Measurements from ENCODE around the gene USP27X. TPM values are rescaled to one million over a fixed set of nuclear protein-coding genes. Genes with fewer than 3 reads are reported as not detected.

Gene USP27X
- total RNA-seq, 2 donors from 2014 or later, result 1.3 to 2.2 TPM

DNA sequence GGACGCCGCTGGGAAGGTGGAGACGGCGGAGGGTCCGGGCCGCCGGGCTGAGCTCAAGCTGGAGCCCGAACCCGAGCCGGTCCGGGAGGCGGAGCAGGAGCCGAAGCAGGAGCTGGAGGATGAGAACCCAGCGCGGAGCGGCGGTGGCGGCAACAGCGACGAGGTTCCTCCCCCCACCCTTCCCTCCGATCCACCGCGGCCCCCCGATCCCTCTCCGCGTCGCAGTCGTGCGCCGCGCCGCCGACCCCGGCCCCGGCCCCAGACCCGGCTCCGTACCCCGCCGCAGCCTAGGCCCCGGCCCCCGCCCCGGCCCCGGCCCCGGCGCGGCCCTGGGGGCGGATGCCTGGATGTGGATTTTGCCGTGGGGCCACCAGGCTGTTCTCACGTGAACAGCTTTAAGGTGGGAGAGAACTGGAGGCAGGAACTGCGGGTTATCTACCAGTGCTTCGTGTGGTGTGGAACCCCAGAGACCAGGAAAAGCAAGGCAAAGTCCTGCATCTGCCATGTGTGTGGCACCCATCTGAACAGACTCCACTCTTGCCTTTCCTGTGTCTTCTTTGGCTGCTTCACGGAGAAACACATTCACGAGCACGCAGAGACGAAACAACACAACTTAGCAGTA is 483 bp downstream of the USP27X start:
- peak; percentile 32 for ATAC-seq
- no peak for DNase-seq
- intact Hi-C loops (cut with DNase I, micrococcal nuclease), result no loop called here

DNA sequence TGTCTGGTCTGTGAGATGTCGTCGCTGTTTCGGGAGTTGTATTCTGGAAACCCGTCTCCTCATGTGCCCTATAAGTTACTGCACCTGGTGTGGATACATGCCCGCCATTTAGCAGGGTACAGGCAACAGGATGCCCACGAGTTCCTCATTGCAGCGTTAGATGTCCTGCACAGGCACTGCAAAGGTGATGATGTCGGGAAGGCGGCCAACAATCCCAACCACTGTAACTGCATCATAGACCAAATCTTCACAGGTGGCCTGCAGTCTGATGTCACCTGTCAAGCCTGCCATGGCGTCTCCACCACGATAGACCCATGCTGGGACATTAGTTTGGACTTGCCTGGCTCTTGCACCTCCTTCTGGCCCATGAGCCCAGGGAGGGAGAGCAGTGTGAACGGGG is 1.4 kb downstream of the USP27X start:
- intact Hi-C loops (cut with DNase I, micrococcal nuclease), result no loop called here
- DNase-seq (no peak), ATAC-seq (no peak)

DNA sequence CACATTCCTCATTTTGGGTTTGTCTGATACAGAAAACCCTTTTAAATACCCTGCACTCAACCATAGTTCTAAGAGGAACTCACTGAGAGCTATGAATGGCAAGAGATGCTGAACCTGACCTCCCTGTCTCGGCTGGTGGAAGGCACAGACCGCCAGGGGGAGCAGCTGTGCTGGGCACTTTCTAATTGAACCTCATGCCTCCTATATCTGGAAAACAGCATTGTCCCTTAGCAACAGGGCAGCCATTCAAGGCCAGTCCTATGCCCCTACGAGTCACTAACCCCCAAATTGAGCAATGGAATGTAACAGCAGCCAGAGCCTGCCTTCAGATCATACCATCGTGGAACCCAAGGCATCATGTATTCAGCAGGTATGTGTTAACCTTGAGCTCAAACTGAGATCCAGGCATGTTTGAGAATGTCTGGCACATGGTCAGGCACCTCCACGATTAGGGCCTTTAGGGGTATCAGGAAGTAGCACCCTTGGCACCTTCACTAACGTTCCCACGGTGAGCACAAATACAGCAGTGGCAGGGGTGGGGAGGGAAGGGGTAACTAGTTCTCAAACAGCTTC is 5.1 kb downstream of the USP27X start:
- DNase-seq (peak; percentile 41 to 77), ATAC-seq (peak; percentile 57)
- intact Hi-C loops (cut with DNase I, micrococcal nuclease), result no loop called here

DNA sequence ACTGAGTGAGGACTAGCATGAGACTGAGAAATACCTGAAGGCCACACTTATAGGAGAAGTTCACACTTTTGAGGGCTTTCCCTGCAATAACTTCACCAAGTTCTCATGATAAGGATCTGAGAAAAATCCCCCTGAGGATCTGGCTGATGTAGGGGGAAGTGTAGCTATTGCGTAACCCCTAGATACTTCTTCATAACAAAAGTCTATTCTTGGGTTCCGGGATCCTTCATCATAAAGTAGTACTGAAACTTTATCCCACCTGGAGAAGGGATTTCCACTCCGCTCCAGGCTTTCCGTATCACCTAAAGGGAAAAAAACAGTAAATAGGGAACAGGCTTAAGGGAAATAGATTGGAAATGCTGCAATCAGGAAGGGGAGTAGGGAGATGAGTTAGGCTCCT is 13.3 kb downstream of the USP27X start:
- intact Hi-C loops (cut with DNase I, micrococcal nuclease), result no loop called here
- no peak for DNase-seq
- no peak for ATAC-seq

DNA sequence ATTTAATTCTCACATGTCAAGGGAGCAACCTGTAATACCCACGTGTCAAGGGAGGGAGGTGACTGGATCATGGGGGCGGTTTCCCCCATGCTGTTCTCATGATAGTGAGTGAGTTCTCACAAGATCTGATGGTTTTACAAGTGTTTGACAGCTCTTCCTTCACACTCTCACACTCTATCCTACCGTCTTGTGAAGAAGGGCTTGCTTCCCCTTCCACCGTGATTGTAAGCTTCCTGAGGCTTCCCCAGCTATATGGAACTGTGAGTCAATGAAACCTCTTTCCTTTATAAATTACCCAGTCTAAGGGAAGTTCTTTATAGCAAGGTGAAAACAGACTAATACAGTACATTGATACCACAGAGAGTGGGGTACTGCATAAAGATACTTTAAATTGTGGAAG is 17.7 kb downstream of the USP27X start:
- intact Hi-C loops (cut with DNase I, micrococcal nuclease), result no loop called here
- ATAC-seq, result no peak
- DNase-seq, result no peak

DNA sequence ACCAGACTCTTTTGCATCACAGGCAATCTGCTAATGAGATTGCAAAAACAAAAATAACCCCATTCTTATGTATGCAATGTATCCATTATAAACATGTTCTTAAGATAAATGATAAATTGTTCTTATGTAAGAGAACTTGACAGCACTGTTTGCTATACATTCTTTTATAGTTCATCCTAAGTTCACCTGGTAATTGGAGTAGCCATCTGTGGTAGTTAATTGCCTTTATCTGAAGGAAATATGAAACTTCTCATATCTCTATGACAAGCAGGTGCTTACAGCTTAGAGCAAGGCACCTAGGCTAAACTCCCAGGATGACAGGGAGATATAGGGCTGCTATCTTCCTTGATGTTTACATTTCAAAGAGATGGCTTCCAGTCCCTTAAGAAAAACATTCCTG is 21.8 kb downstream of the USP27X start:
- DNase-seq (no peak), ATAC-seq (no peak)
- intact Hi-C loops (cut with DNase I, micrococcal nuclease), result no loop called here

DNA sequence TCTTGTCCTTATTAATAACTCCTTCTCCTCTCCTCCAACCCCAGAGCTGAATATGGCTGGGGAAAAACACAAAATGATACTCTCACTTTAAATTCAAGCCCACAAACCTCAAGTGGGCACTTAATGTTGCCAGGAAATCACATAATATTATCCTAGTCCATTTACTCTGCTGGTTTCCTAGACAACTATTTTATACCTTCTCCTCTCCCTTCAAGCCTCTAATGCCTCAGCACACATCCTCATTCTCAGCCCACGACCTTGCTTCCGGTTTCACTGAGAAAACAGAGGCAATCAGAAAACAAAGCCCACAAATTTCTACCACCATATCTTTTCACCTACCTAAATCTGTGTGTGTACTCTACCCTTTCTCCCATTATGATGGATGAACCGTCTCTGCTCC is 31.1 kb downstream of the USP27X start:
- no peak for ATAC-seq
- DNase-seq, result no peak
- intact Hi-C loops (cut with DNase I, micrococcal nuclease), result loop anchor here in 1 of 2 donors (10.0 kb wide), 1 partner anchor 174 kb away; no protein-coding TSS in a partner anchor

DNA sequence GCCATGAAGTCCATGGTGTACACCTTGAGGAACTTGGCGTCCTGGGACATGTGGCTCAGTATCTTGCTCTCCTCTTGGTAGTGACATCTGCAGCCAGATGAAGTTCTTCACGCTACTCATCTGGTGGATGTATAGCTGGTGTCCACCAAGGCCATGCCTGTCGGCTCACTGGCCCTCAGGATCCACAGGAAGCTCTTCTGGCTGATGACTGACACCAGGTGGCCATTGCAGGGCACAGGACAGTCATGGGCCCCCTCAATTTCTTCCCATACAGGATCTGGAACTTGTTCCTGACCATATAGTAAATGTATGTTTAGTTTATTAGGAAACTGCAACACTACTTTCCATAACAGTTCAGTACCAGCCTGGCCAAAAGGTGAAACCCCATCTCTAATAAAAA is 32.8 kb downstream of the USP27X start:
- DNase-seq (no peak), ATAC-seq (no peak)
- intact Hi-C loops (cut with DNase I, micrococcal nuclease), result loop anchor here in 1 of 2 donors (10.0 kb wide), 1 partner anchor 173 kb away; no protein-coding TSS in a partner anchor

DNA sequence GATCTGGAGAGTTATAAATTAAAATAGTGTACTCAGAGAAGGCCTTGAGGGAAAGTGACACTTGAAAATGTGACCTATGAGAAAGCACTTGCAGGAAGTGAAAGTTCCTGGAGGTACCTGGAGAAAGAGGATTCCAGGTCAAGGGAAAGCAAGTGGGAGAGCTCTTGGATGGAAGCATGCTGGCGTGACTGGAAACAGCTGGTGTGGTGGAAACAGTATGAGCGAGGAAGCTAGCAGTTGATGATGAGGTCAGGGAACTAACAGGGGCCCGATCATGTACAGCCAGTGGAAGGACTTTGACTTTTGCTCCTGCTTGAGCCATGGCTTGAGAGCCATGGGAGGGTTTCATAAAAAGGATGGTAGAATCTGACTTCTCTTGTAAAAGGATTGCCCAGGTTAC is 33.6 kb downstream of the USP27X start:
- ATAC-seq, result no peak
- no peak for DNase-seq
- intact Hi-C loops (cut with DNase I, micrococcal nuclease), result loop anchor here in 1 of 2 donors (10.0 kb wide), 1 partner anchor 172 kb away; no protein-coding TSS in a partner anchor

DNA sequence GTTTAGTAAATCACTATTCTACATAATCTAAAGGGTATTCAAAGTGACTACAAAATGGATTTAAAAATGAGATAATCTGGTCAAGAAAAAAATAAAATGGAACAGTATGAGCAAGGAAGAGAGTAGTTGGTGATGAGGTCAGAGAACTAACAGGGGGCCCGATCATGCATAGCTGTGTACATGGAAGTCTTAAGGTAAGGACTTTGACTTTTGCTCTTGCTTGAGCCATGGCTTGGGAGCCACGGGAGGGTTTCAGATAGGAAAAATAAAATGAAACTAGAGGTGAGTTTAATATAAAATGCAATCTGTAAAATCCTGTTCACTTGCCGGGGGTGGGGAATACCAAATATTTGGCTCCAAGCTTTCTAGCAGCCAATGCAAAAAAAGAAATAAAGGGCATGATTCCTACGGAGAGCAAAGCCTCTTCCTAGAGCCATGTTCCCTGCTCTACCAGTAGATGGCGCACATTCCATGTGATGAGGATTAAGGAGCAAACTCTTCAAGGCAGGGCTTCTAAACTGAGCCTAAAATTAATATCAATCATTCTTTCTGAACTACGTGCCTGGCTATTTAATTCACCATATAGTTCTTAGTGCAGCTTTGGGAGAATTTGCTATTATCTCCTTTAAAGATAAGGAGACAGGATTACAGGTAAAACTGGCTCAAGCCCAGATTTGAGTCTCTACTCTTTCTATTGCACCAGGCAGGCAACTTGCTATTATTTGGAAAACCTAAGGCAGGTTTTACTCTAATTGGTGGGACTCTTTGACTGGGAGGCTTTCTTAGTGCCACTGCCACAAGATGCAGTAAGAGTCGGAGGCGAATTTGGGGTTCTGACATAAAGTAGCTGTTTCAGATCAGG is 36.3 kb downstream of the USP27X start:
- intact Hi-C loops (cut with DNase I, micrococcal nuclease), result loop anchor here in 1 of 2 donors (10.0 kb wide), 1 partner anchor 169 kb away; no protein-coding TSS in a partner anchor
- peak; percentile 78 for ATAC-seq

DNA sequence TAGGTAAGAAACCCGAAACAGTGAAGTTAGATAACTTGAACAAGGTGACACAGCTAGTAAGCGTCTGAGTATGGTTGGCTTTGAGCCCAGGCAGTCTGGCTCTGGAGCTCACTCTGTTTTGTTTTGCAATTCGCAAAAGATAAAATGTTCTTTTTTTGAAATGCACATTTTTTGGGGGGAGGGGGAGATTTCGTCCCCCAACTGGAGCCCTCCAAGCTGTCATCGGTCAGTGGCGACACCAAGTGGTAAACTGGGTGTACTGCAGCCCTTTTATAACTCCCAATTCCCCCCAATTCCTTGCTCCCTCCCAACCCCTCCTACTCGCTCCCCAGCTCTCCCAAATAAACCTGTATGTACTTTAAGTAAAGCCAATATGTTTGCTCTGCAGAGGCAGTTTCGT is 40.3 kb downstream of the USP27X start:
- no peak for ATAC-seq
- intact Hi-C loops (cut with DNase I, micrococcal nuclease), result loop anchor here in 1 of 2 donors (10.0 kb wide), 1 partner anchor 165 kb away; no protein-coding TSS in a partner anchor
- peak in 1 of 2 donors; percentile 28 for DNase-seq

More for the DNA sequence above, 36.3 kb downstream of the USP27X start:
- peak in 1 of 2 donors; percentile 44 for DNase-seq

DNA sequence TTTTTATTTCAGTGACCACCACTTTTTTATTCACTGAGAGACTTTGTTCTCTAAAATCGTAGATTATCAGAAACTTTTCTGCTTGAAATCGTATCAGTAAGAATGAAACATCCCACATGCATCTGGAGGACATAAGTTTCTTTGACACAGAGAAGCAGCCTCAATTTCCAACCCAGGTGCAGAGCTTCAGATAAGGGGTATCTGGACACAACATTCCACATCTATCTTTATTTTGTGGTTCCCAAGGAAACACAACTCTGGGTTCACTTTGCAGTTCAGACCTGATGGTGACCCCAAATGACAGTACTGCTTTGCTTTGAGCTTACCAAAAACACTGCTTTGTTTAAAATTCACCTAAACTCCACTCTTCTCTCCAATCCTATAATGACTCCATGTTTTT is 41.8 kb downstream of the USP27X start:
- ATAC-seq (no peak), DNase-seq (no peak)
- intact Hi-C loops (cut with DNase I, micrococcal nuclease), result no loop called here

DNA sequence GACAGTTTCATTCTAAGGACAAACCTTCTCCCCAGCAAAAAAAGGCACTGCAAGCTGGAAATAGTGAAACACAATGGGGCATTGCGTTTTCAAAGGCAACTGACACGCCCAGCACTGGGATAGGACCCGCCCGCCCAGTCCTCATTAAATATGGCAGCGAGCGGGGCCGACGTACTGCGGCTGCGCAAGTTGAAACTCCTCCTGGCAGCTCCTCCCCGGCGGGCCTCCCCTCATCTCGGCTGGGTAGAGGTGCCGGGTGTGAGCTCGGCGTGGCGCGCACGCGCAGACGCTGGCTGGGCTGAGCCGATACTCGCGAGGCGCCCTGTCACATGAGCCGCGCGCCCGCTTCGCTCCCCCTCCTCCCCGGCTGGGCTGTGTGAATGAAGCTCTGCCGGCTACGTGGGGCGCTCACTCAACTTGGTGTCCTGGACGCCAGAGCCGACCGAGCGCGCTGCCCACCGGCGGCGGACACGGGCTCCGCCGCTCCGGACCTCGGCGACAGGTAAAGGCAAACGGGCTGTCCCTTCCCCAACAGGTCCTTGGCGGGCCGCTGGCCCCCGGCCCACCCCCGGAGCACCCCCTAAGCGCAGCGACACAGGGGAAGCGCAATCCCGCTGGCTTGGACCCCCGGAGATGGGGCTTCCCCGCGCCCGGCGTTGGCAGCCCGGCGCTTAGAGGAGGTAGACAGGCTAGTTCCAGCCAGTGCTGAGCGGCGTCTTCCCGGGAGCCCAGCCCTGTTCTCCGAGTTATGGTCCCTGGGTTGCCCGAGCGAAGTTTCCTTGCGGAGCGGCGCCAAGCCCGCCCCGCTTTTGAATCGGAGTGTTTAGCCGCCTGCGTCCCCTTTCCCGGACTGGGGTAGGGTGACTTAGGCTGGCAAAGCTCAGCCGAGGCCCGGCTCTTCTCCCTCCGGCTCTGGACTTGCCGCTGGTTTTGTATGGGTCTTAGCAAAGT is 43.3 kb downstream of the USP27X start, which contains the start of gene CLCN5:
Gene CLCN5, plus strand, starts transcription at position 306 of the 951 bp plus-strand sequence. CDS start 2,703 bp downstream, outside the sequence.
- ATAC-seq (peak; percentile 97), DNase-seq (peak; percentile 96)
- intact Hi-C loops (cut with DNase I, micrococcal nuclease), result no loop called here

DNA sequence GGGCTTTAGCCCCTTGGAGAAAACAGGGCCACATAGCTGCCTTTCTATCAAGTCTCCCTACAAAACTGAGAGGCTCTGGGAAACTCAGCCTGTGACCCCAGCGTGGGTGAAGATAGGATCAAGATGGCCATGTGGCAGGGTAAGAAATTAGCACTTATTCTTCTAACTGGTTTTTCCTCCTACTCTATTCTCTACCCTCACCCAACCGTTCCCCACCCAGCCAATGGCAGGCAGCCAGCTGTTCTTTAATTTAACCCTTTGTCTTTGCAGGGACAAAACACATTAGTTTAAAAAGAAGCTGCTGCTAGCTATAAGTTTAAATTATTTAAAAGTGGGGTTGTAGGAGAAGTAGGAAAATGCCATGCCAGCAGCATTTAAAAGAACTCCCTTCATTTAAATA is 45.9 kb downstream of the USP27X start:
- intact Hi-C loops (cut with DNase I, micrococcal nuclease), result no loop called here
- DNase-seq, result no peak
- no peak for ATAC-seq

DNA sequence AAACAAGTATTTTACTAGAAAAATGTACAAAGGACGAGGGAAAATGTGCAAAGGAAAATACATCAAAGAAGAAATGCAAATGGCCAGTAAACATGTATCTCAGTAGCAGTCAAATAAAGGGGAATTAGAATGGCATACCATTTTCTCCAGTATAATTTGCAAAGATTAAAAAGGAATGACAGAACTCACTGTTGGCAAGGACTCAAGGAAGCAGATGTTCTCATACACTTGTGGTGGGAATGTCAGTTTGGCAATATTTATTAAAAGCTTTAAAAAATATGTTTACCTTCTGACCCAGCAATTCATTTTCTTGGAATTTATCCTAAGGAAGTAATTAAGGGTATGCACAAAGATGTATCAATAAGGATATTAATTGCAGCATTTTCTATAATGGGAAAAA is 50.8 kb downstream of the USP27X start:
- intact Hi-C loops (cut with DNase I, micrococcal nuclease), result no loop called here
- no peak for ATAC-seq
- no peak for DNase-seq

Data from left colon (tissue), 2 donors.